Tibial artery (tissue), 4 donors: ENCODE results near the gene EMP2.

Source experiments
- DNase-seq, 2 donors: peaks; one replicate each; pipeline ENCODE4 v3.0.0-alpha.2; 2019
- H3K27ac ChIP-seq, 2 donors: fragments of 200-600 bp; sonication (generic) in 1 of 2; 1 replicate in 1 of 2; 2 replicates in 1 of 2; pipeline ENCODE4 v1.5.1; 2018 to 2019; ENCODE audit warnings: mild to moderate bottlenecking in 1 of 2
- H3K27me3 ChIP-seq, 2 donors: fragments of 200-600 bp; sonication (generic) in 1 of 2; one replicate each; pipeline versions ENCODE4 v1.5.1 to v1.6.0; 2016 to 2019
- H3K36me3 ChIP-seq, 3 donors: fragments of 200-600 bp; sonication (generic) in 2 of 3; one replicate each; pipeline ENCODE4 v1.5.1; 2016 to 2019; ENCODE audit warnings: mild to moderate bottlenecking in 2 of 3
- H3K4me1 ChIP-seq, 4 donors: fragments of 200-600 bp; sonication (generic) in 2 of 4; 1 replicate in 3 of 4; 2 replicates in 1 of 4; pipeline ENCODE4 v1.5.1; 2016 to 2019
- H3K4me3 ChIP-seq, 2 donors: fragments of 200-600 bp; sonication (generic) in 1 of 2; 1 replicate in 1 of 2; 2 replicates in 1 of 2; pipeline ENCODE4 v1.5.1; 2018 to 2019; ENCODE audit warnings: mild to moderate bottlenecking in 2 of 2
- H3K9me3 ChIP-seq, 3 donors: fragments of 200-600 bp; sonication (generic) in 1 of 3; one replicate each; pipeline ENCODE4 v1.5.1; 2016 to 2019
- CTCF ChIP-seq, 2 experiments: fragments of 200-600 bp in 1 of 2; fragments of 450-650 bp in 1 of 2; IDR thresholded peaks; one replicate each; pipeline ENCODE4 v1.5.1; 2017 to 2019; ENCODE audit warnings: antibody characterized with exemption in 2 of 2, mild to moderate bottlenecking in 1 of 2, moderate library complexity in 1 of 2
- intact Hi-C: fragments of 100-400 bp; cut with DNase I; formaldehyde crosslinking; loops from one replicate; pipeline ENCODE4 v1.15.0; 2023; ENCODE audit warnings: low total_unique reads

EMP2 gene

GRCh38 chr16:10612649-10613179 lies 32.3 kb upstream of the EMP2 start:
- no peak for DNase-seq
- no peaks in the 10 kb centered on the region for H3K36me3 ChIP-seq
- no peak overlapping the region for H3K27ac ChIP-seq
- TF ChIP-seq CTCF (IDR thresholded peaks at IDR 0.05): no peak
- intact Hi-C loops: no loop called here
- no peak overlapping the region for H3K4me3 ChIP-seq
- H3K27me3 ChIP-seq: peaks cover 0 to 4% of the 10 kb centered on the region in 2 donors
- H3K4me1 ChIP-seq: peaks cover 0 to 12% (median 4%) of the 10 kb centered on the region in 4 donors
- H3K9me3 ChIP-seq: no peaks in the 10 kb centered on the region

- H3K9me3 ChIP-seq: no peaks in the 10 kb centered on the region
- peaks cover 0 to 4% (median 0%) of the 10 kb centered on the region in 4 donors for H3K4me1 ChIP-seq
- TF ChIP-seq CTCF (IDR thresholded peaks at IDR 0.05): no peak
- no peak overlapping the region for H3K27ac ChIP-seq
- no peaks in the 10 kb centered on the region for H3K36me3 ChIP-seq
- intact Hi-C loops: no loop called here
- peaks cover 0 to under 1% of the 10 kb centered on the region in 2 donors for H3K27me3 ChIP-seq
- H3K4me3 ChIP-seq: no peak overlapping the region
- no peak for DNase-seq
Measured at GRCh38 chr16:10611825-10612342, 31.5 kb upstream of the EMP2 start.

- no peaks in the 10 kb centered on the region for H3K4me1 ChIP-seq
- no peak for DNase-seq
- no peak overlapping the region for H3K27ac ChIP-seq
- no peak overlapping the region for H3K4me3 ChIP-seq
- no peaks in the 10 kb centered on the region for H3K36me3 ChIP-seq
- no peaks in the 10 kb centered on the region for H3K27me3 ChIP-seq
- intact Hi-C loops: no loop called here
- H3K9me3 ChIP-seq: no peaks in the 10 kb centered on the region
- TF ChIP-seq CTCF (IDR thresholded peaks at IDR 0.05): no peak
Measured at GRCh38 chr16:10610499-10611184, 30.2 kb upstream of the EMP2 start.

- DNase-seq: no peak
- Histone ChIP-seq H3K36me3 (no peaks in the 10 kb centered on the region), H3K9me3 (no peaks in the 10 kb centered on the region), H3K27me3 (no peaks in the 10 kb centered on the region), H3K27ac (no peak overlapping the region), H3K4me3 (no peak overlapping the region), H3K4me1 (no peaks in the 10 kb centered on the region)
- TF ChIP-seq CTCF (IDR thresholded peaks at IDR 0.05): no peak
- intact Hi-C loops: no loop called here
Measured at GRCh38 chr16:10609402-10609774, 29.0 kb upstream of the EMP2 start.

GRCh38 chr16:10608687-10609401 lies 28.4 kb upstream of the EMP2 start:
- H3K27ac ChIP-seq: no peak overlapping the region
- intact Hi-C loops: no loop called here
- H3K9me3 ChIP-seq: no peaks in the 10 kb centered on the region
- no peaks in the 10 kb centered on the region for H3K4me1 ChIP-seq
- no peak for TF ChIP-seq CTCF (IDR thresholded peaks at IDR 0.05)
- DNase-seq: no peak
- H3K27me3 ChIP-seq: no peaks in the 10 kb centered on the region
- H3K4me3 ChIP-seq: no peak overlapping the region
- no peaks in the 10 kb centered on the region for H3K36me3 ChIP-seq
